HG02623 (cell line): ENCODE data around the gene NEDD8.
"Not testable (repeated sequence)": the region's sequence is repeated elsewhere in the genome, so short reads cannot be mapped to it uniquely, and the experiment has no call there.

ENCODE experiments used
- ATAC-seq: cut with Tn5 transposase; IDR thresholded peaks from one replicate; pipeline ENCODE4 v1.9.1; 2021; ENCODE audit warnings: moderate library complexity; ENCODE audit not compliant: unreplicated experiment

The NEDD8 gene

GRCh38 chr14:24249230-24250021, 17.3 kb upstream of the NEDD8 start:
- no peak for ATAC-seq

- ATAC-seq = no peak
Measured at GRCh38 chr14:24247422-24247821, 15.3 kb upstream of the NEDD8 start.

GRCh38 chr14:24246765-24247212, 14.6 kb upstream of the NEDD8 start:
- ATAC-seq = no peak

GRCh38 chr14:24245350-24245749, 13.2 kb upstream of the NEDD8 start:
- not testable (repeated sequence) for ATAC-seq

- no peak for ATAC-seq
Measured at GRCh38 chr14:24243336-24243836, 11.2 kb upstream of the NEDD8 start.

- ATAC-seq = peak; percentile 81
Measured at GRCh38 chr14:24241829-24242443, 9.8 kb upstream of the NEDD8 start.

GRCh38 chr14:24240110-24240918, 8.1 kb upstream of the NEDD8 start:
- ATAC-seq = no peak

GRCh38 chr14:24238527-24239037, 6.4 kb upstream of the NEDD8 start:
- no peak for ATAC-seq

GRCh38 chr14:24238123-24238522, 6.0 kb upstream of the NEDD8 start:
- no peak for ATAC-seq

- no peak for ATAC-seq
Measured at GRCh38 chr14:24237463-24237955, 5.3 kb upstream of the NEDD8 start.

GRCh38 chr14:24236689-24237462, 4.7 kb upstream of the NEDD8 start:
- ATAC-seq = no peak

- ATAC-seq = no peak
Measured at GRCh38 chr14:24235804-24236688, 3.9 kb upstream of the NEDD8 start.

- no peak for ATAC-seq
Measured at GRCh38 chr14:24234095-24235005, 2.2 kb upstream of the NEDD8 start.

GRCh38 chr14:24233538-24233866, 1.3 kb upstream of the NEDD8 start:
- ATAC-seq = no peak

GRCh38 chr14:24232645-24233537, 724 bp upstream of the NEDD8 start, which contains the start of gene GMPR2:
GMPR2 (plus strand) TSS chr14:24232929; CDS start chr14:24233254, 325 bp downstream.
- peak; percentile 57 for ATAC-seq

- ATAC-seq = no peak
Measured at GRCh38 chr14:24231263-24232120, 675 bp downstream of the NEDD8 start.
